Naive thymus-derived CD4-positive, alpha-beta T cell (primary cell): Measurements from ENCODE around the gene QRICH2. TPM values are rescaled to one million over a fixed set of nuclear protein-coding genes. Genes with fewer than 3 reads are reported as not detected.
"Not testable (repeated sequence)": the region's sequence is repeated elsewhere in the genome, so short reads cannot be mapped to it uniquely, and the experiment has no call there.

Experiments used
- ATAC-seq: fragments of 150-1000 bp; cut with Tn5 transposase; 2 replicates; pipeline ENCODE4 v1.10.0; 2021; ENCODE audit warnings: mild to moderate bottlenecking, moderate library complexity
- CTCF ChIA-PET: fragments of 350-600 bp; sonication (Branson Sonifier 250); formaldehyde crosslinking; loops from one replicate; lab custom pipeline; 2021; ENCODE audit warnings: antibody characterized with exemption; lab: Charles Lee
- POLR2A ChIA-PET: fragments of 350-600 bp; sonication (Branson Sonifier 250); formaldehyde crosslinking; loops from one replicate; lab custom pipeline; 2021; ENCODE audit warnings: antibody characterized with exemption, inconsistent platforms; lab: Charles Lee
- DNase-seq, 9 donors: peaks; one replicate each; pipeline versions ENCODE4 v3.0.0 to v3.0.0-alpha.2; 2020 to 2022; ENCODE audit warnings: mixed read lengths in 1 of 9
- H3K27ac ChIP-seq: one replicate; pipeline ENCODE4 v1.7.0; 2013; ENCODE audit warnings: mild to moderate bottlenecking, low read depth, low read length, moderate library complexity
- H3K27me3 ChIP-seq, 2 donors: one replicate each; pipeline ENCODE4 v1.7.0; 2013; ENCODE audit warnings: low read length in 2 of 2, mild to moderate bottlenecking in 2 of 2, moderate library complexity in 2 of 2; ENCODE audit not compliant: control insufficient read depth in 2 of 2, insufficient read depth in 2 of 2
- H3K36me3 ChIP-seq, 3 experiments: 1 replicate in 2 of 3; 2 replicates in 1 of 3; pipeline ENCODE4 v1.7.0; 2013; ENCODE audit warnings: low read length in 3 of 3, mild to moderate bottlenecking in 3 of 3, moderate library complexity in 1 of 3; ENCODE audit not compliant: insufficient read depth in 3 of 3, control insufficient read depth in 2 of 3
- H3K4me1 ChIP-seq, 2 donors: one replicate each; pipeline ENCODE4 v1.7.0; 2013; ENCODE audit warnings: low read length in 2 of 2, mild to moderate bottlenecking in 2 of 2, moderate library complexity in 1 of 2; ENCODE audit not compliant: control insufficient read depth in 2 of 2, insufficient read depth in 2 of 2
- H3K4me3 ChIP-seq: 2 replicates; pipeline ENCODE4 v1.7.0; 2013; ENCODE audit warnings: mild to moderate bottlenecking, low read length
- H3K9me3 ChIP-seq, 3 experiments: 1 replicate in 2 of 3; 2 replicates in 1 of 3; pipeline ENCODE4 v1.7.0; 2013; ENCODE audit warnings: low read length in 3 of 3; ENCODE audit not compliant: control insufficient read depth in 2 of 3
- H3K27ac Mint-ChIP-seq, 9 donors: one replicate each; pipeline ENCODE4 v1.8.0; 2020 to 2022; ENCODE audit warnings: mixed read lengths in 9 of 9, mild to moderate bottlenecking in 8 of 9, moderate library complexity in 5 of 9, inconsistent platforms in 2 of 9
- H3K27me3 Mint-ChIP-seq, 5 donors: one replicate each; pipeline ENCODE4 v1.8.0; 2021 to 2022; ENCODE audit warnings: mixed read lengths in 5 of 5, mild to moderate bottlenecking in 1 of 5
- H3K36me3 Mint-ChIP-seq, 5 donors: one replicate each; pipeline ENCODE4 v1.8.0; 2020 to 2022; ENCODE audit warnings: mixed read lengths in 5 of 5, mild to moderate bottlenecking in 3 of 5, inconsistent platforms in 1 of 5
- H3K4me1 Mint-ChIP-seq, 7 donors: one replicate each; pipeline ENCODE4 v1.8.0; 2020 to 2022; ENCODE audit warnings: mixed read lengths in 7 of 7, mild to moderate bottlenecking in 3 of 7, inconsistent platforms in 1 of 7
- H3K4me3 Mint-ChIP-seq, 10 donors: one replicate each; pipeline ENCODE4 v1.8.0; 2020 to 2022; ENCODE audit warnings: mild to moderate bottlenecking in 10 of 10, mixed read lengths in 10 of 10, moderate library complexity in 6 of 10, inconsistent platforms in 2 of 10
- H3K9me3 Mint-ChIP-seq, 11 donors: one replicate each; pipeline ENCODE4 v1.8.0; 2020 to 2022; ENCODE audit warnings: mixed read lengths in 11 of 11, mild to moderate bottlenecking in 4 of 11, inconsistent platforms in 1 of 11, moderate library complexity in 1 of 11
- intact Hi-C, 2 donors: fragments of 100-400 bp; cut with micrococcal nuclease; formaldehyde crosslinking; loops; one replicate each; pipeline ENCODE4 v1.15.1; 2023
- polyA plus RNA-seq, 2 donors: library from polyadenylated mRNA; unstranded; fragments of 300-500 nt; fragmentation: Illumina TruSeq; gene quantifications; one replicate each; pipeline ENCODE4 v1.2.3, GENCODE V29; 2021
- total RNA-seq, 6 experiments: library from RNA in 5 of 6; stranded (reverse) in 5 of 6; gene quantifications; 1 replicate in 5 of 6; 2 replicates in 1 of 6; pipeline ENCODE4 v1.2.3 and lab custom pipeline; 2021 to 2026

Gene QRICH2
- total and polyA plus RNA-seq, 7 experiments from 2014 or later, result 0.09 to 6.8 (median 3.3) TPM

- H3K36me3 Mint-ChIP-seq, DNase-seq, H3K4me3 ChIP-seq, H3K9me3 ChIP-seq, H3K27me3 ChIP-seq, ATAC-seq, H3K27me3 Mint-ChIP-seq, H3K36me3 ChIP-seq, H3K9me3 Mint-ChIP-seq: not testable (repeated sequence)
- H3K4me3 Mint-ChIP-seq, result peak overlapping the region in 9 of 10 donors; percentile 12 to 96 (median 56)
- ChIA-PET CTCF (interaction anchor here (0.9 kb wide), 1 partner anchor 43 kb away, joined by 3 read pairs; no protein-coding TSS in a partner anchor), POLR2A (interaction anchor here (0.8 to 10.1 kb wide), 8 partner anchors 11 to 64 kb away, joined by 3 to 375 read pairs (median 6); partner anchors contain the start of gene UBALD2)
- intact Hi-C loops, result loop anchor here in 1 of 2 donors (1.0 kb wide), 1 partner anchor 8 kb away; no protein-coding TSS in a partner anchor
- H3K4me1 Mint-ChIP-seq, result peaks cover 36 to 78% (median 69%) of the 10 kb centered on the region in 7 donors
- peak overlapping the region; percentile 62 to 96 (median 89) for H3K27ac Mint-ChIP-seq
- Histone ChIP-seq H3K27ac (peak overlapping the region; percentile 20), H3K4me1 (peaks cover 22 to 56% of the 10 kb centered on the region in 2 donors)
Observed at GRCh38 chr17:76244721-76245120, 63.4 kb downstream of the QRICH2 start.

- peak in 4 of 9 donors; percentile 21 to 34 (median 30) for DNase-seq
- POLR2A ChIA-PET, result interaction anchor here (0.8 to 10.1 kb wide), 14 partner anchors 8 to 110 kb away, joined by 3 to 375 read pairs (median 6); partner anchors contain the start of gene UBALD2
- no peak overlapping the region for H3K4me3 ChIP-seq
Observed at GRCh38 chr17:76243826-76244679, 64.0 kb downstream of the QRICH2 start.

GRCh38 chr17:76241691-76242255, 66.3 kb downstream of the QRICH2 start:
- ATAC-seq, result no peak
- no peaks in the 10 kb centered on the region for H3K27me3 ChIP-seq
- no peaks in the 10 kb centered on the region for H3K9me3 ChIP-seq
- Mint-ChIP-seq H3K9me3 (peaks cover 0 to 2% (median 0%) of the 10 kb centered on the region in 11 donors), H3K27me3 (peaks cover 0 to 4% (median 0%) of the 10 kb centered on the region in 5 donors), H3K36me3 (peaks cover 0 to 25% (median under 1%) of the 10 kb centered on the region in 5 donors), H3K4me1 (peaks cover 37 to 86% (median 78%) of the 10 kb centered on the region in 7 donors), H3K4me3 (peak overlapping the region; percentile 86 to 97 (median 94)), H3K27ac (peak overlapping the region in 8 of 9 donors; percentile 54 to 96 (median 92))
- intact Hi-C loops, result no loop called here
- H3K36me3 ChIP-seq, result no peaks in the 10 kb centered on the region
- ChIA-PET CTCF (interaction anchor here (0.6 to 1.0 kb wide), 5 partner anchors 20 to 953 kb away, joined by 3 to 4 read pairs (median 3); partner anchors contain the start of gene SLC25A19), POLR2A (interaction anchor here (1.0 to 10.1 kb wide), 8 partner anchors 9 to 97 kb away, joined by 3 to 375 read pairs (median 4); partner anchors contain the start of gene UBALD2)
- no peak overlapping the region for H3K4me3 ChIP-seq
- H3K27ac ChIP-seq, result no peak overlapping the region
- H3K4me1 ChIP-seq, result peaks cover 21 to 60% of the 10 kb centered on the region in 2 donors
- DNase-seq, result no peak

More at GRCh38 chr17:76243826-76244679, 64.0 kb downstream of the QRICH2 start:
- Histone ChIP-seq H3K9me3 (no peaks in the 10 kb centered on the region), H3K36me3 (no peaks in the 10 kb centered on the region), H3K27me3 (no peaks in the 10 kb centered on the region), H3K27ac (peak overlapping the region; percentile 20), H3K4me1 (peaks cover 22 to 56% of the 10 kb centered on the region in 2 donors)
- H3K36me3 Mint-ChIP-seq, result peaks cover 0 to 10% (median 0%) of the 10 kb centered on the region in 5 donors
- ATAC-seq, result no peak
- H3K27me3 Mint-ChIP-seq, result peaks cover 0 to 4% (median 0%) of the 10 kb centered on the region in 5 donors
- peaks cover 39 to 80% (median 72%) of the 10 kb centered on the region in 7 donors for H3K4me1 Mint-ChIP-seq
- CTCF ChIA-PET, result interaction anchor here (0.9 to 1.7 kb wide), 6 partner anchors 23 to 62 kb away, joined by 3 to 7 read pairs (median 4); no protein-coding TSS in a partner anchor
- H3K27ac Mint-ChIP-seq, result peak overlapping the region; percentile 62 to 93 (median 87)
- intact Hi-C loops, result loop anchor here in 1 of 2 donors (1.0 kb wide), 1 partner anchor 8 kb away; no protein-coding TSS in a partner anchor
- H3K9me3 Mint-ChIP-seq, result peaks cover 0 to 1% (median 0%) of the 10 kb centered on the region in 11 donors
- peak overlapping the region; percentile 23 to 96 (median 60) for H3K4me3 Mint-ChIP-seq

DNA sequence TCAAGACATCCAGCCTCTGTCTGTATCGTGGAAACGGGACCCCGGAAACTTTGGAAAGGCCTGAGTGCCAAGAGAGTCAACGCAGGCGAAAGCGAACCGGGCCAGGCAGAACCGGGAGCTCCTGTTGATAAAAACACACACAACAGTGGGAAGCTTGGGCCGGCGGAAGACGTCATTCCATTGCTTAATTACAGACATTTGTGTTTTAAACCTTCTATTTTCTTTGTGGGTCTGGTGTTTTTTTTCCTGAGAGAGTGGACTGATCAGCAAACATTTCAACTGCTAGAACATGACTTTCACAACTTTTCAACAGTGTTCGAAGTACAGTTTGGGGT, 66.9 kb downstream of the QRICH2 start:
- no peaks in the 10 kb centered on the region for H3K36me3 ChIP-seq
- H3K4me3 Mint-ChIP-seq, result peak overlapping the region; percentile 86 to 97 (median 94)
- ChIA-PET CTCF (interaction anchor here (0.6 to 1.0 kb wide), 6 partner anchors 21 to 952 kb away, joined by 3 to 6 read pairs (median 4); partner anchors contain the start of gene SLC25A19), POLR2A (interaction anchor here (0.9 to 10.1 kb wide), 11 partner anchors 10 to 89 kb away, joined by 3 to 375 read pairs (median 4); partner anchors contain the start of gene UBALD2)
- peaks cover 15 to 54% of the 10 kb centered on the region in 2 donors for H3K4me1 ChIP-seq
- H3K9me3 ChIP-seq, result no peaks in the 10 kb centered on the region
- intact Hi-C loops, result no loop called here
- H3K27me3 ChIP-seq, result no peaks in the 10 kb centered on the region
- peak overlapping the region; percentile 73 for H3K27ac ChIP-seq
- peaks cover 0 to 3% (median 0%) of the 10 kb centered on the region in 11 donors for H3K9me3 Mint-ChIP-seq
- DNase-seq, result no peak
- peaks cover 0 to 4% (median 0%) of the 10 kb centered on the region in 5 donors for H3K27me3 Mint-ChIP-seq
- H3K36me3 Mint-ChIP-seq, result peaks cover 0 to 28% (median 3%) of the 10 kb centered on the region in 5 donors
- peak overlapping the region; percentile 83 to 96 (median 92) for H3K27ac Mint-ChIP-seq
- peaks cover 32 to 83% (median 77%) of the 10 kb centered on the region in 7 donors for H3K4me1 Mint-ChIP-seq
- no peak for ATAC-seq
- peak overlapping the region; percentile 70 for H3K4me3 ChIP-seq

DNA sequence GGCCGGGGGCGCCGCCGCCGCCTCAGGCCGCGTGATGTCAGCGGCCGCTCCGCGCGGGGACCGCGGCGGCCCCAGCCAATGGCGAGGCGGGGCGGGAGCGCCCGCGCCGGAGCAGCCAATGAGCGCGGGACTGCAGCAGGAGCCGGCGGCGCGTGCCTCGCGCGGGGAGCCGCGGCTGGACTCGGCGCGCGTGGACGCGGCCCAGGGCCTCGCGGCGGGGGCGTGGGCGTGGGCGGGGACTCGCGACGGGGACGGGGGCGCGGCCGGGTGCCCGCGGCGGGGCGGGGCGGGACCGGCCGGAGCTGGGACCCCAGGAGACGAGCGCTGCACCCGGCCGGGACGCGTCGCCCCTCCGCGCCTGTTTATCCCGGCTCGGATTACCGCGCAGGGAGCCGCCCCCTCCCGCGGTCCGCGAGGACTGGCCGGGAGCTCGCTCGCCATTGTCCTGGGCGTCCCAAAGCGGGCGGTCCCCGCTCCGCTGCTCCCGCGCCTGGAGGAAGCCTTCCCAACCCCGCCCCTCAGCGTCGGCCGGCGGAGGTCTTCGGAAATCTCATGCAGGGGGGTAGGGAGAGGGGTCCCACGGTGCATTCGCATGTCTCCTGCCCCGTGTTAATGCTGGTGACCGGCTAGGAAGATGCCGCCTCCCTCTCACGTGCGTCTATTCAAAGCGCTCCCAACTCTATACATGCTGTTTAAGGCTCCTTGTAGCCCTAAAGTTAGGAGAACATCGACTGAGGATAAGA, 67.4 kb downstream of the QRICH2 start, which contains the start of gene RNF157:
TSS of gene RNF157 (minus strand) at position 33 of the 743 bp plus-strand sequence. CDS start 253 bp downstream, outside the sequence.
- Mint-ChIP-seq H3K4me1 (peaks cover 27 to 80% (median 73%) of the 10 kb centered on the region in 7 donors), H3K27me3 (peaks cover 0 to 4% (median 0%) of the 10 kb centered on the region in 5 donors), H3K4me3 (peak within 1 kb of the TSS; percentile 87 to 97 (median 94)), H3K9me3 (peaks cover 0 to 3% (median 0%) of the 10 kb centered on the region in 11 donors), H3K36me3 (peaks cover 0 to 28% (median 3%) of the 10 kb centered on the region in 5 donors), H3K27ac (peak within 1 kb of the TSS; percentile 89 to 96 (median 92))
- intact Hi-C loops, result loop anchor here in 1 of 2 donors (1.0 kb wide), 1 partner anchor 24 kb away; no protein-coding TSS in a partner anchor
- Histone ChIP-seq H3K27me3 (no peaks in the 10 kb centered on the region), H3K27ac (peak within 1 kb of the TSS; percentile 78), H3K9me3 (no peaks in the 10 kb centered on the region), H3K4me3 (peak within 1 kb of the TSS; percentile 70), H3K36me3 (no peaks in the 10 kb centered on the region), H3K4me1 (peaks cover 10 to 49% of the 10 kb centered on the region in 2 donors)
- peak; percentile 57 to 78 (median 69) for DNase-seq
- POLR2A ChIA-PET, result interaction anchor here (0.9 to 10.1 kb wide), 9 partner anchors 11 to 89 kb away, joined by 3 to 375 read pairs (median 4); partner anchors contain the start of gene UBALD2
- CTCF ChIA-PET, result interaction anchor here (0.6 to 1.0 kb wide), 5 partner anchors 21 to 131 kb away, joined by 3 to 6 read pairs (median 4); no protein-coding TSS in a partner anchor
- ATAC-seq, result peak; percentile 97
